ENCODE measurements around the gene GPR108.

Gene GPR108

GRCh38 chr19:6740589-6741343 is 3.4 kb upstream of the GPR108 start:
- H3K9me3 ChIP-seq (ENCODE audit: insufficient read depth, low read depth, low read length): no peaks in the 10 kb centered on the region
- peaks cover 39% of the 10 kb centered on the region for H3K36me3 ChIP-seq (ENCODE audit: insufficient read depth, low read depth, low read length)
- peaks cover 20% of the 10 kb centered on the region for H3K4me1 ChIP-seq (ENCODE audit: insufficient read depth, low read length)
- H3K4me3 ChIP-seq (ENCODE audit: low read length): peak overlapping the region; percentile 88
- H3K9ac ChIP-seq (ENCODE audit: low read depth, low read length): peak overlapping the region; percentile 81; the same call in 1 of the 2 replicates
- H3K27me3 ChIP-seq (ENCODE audit: insufficient read depth, low read length): no peaks in the 10 kb centered on the region
- peak overlapping the region; percentile 61 for H3K27ac ChIP-seq (ENCODE audit: low read length)

GRCh38 chr19:6739883-6740588 is 2.7 kb upstream of the GPR108 start:
- Histone ChIP-seq H3K4me1 (ENCODE audit: insufficient read depth, low read length) (peaks cover 24% of the 10 kb centered on the region), H3K9me3 (ENCODE audit: insufficient read depth, low read depth, low read length) (no peaks in the 10 kb centered on the region), H3K27ac (ENCODE audit: low read length) (peak overlapping the region; percentile 61), H3K9ac (ENCODE audit: low read depth, low read length) (peak overlapping the region; percentile 81), H3K27me3 (ENCODE audit: insufficient read depth, low read length) (no peaks in the 10 kb centered on the region), H3K4me3 (ENCODE audit: low read length) (peak overlapping the region; percentile 88), H3K36me3 (ENCODE audit: insufficient read depth, low read depth, low read length) (peaks cover 31% of the 10 kb centered on the region)

GRCh38 chr19:6739390-6739882 is 2.1 kb upstream of the GPR108 start, which contains the start of gene TRIP10:
TSS of gene TRIP10 (plus strand) at chr19:6739680. CDS start at chr19:6739762, 82 bp downstream.
- Histone ChIP-seq H3K36me3 (ENCODE audit: insufficient read depth, low read depth, low read length) (peaks cover 25% of the 10 kb centered on the region), H3K27me3 (ENCODE audit: insufficient read depth, low read length) (no peaks in the 10 kb centered on the region), H3K9me3 (ENCODE audit: insufficient read depth, low read depth, low read length) (no peaks in the 10 kb centered on the region), H3K27ac (ENCODE audit: low read length) (peak within 1 kb of the TSS; percentile 80), H3K4me3 (ENCODE audit: low read length) (peak within 1 kb of the TSS; percentile 88), H3K9ac (ENCODE audit: low read depth, low read length) (peak within 1 kb of the TSS; percentile 81), H3K4me1 (ENCODE audit: insufficient read depth, low read length) (peaks cover 24% of the 10 kb centered on the region)

- H3K4me3 ChIP-seq (ENCODE audit: low read length): peak overlapping the region; percentile 63
- H3K27ac ChIP-seq (ENCODE audit: low read length): peak overlapping the region; percentile 80
- peaks cover 20% of the 10 kb centered on the region for H3K4me1 ChIP-seq (ENCODE audit: insufficient read depth, low read length)
- no peaks in the 10 kb centered on the region for H3K27me3 ChIP-seq (ENCODE audit: insufficient read depth, low read length)
- no peaks in the 10 kb centered on the region for H3K9me3 ChIP-seq (ENCODE audit: insufficient read depth, low read depth, low read length)
- H3K9ac ChIP-seq (ENCODE audit: low read depth, low read length): peak overlapping the region; percentile 60; the same call in 1 of the 2 replicates
- peaks cover 20% of the 10 kb centered on the region for H3K36me3 ChIP-seq (ENCODE audit: insufficient read depth, low read depth, low read length)
Observed at GRCh38 chr19:6738787-6739389, 1.5 kb upstream of the GPR108 start.

- Histone ChIP-seq H3K27ac (ENCODE audit: low read length) (peak overlapping the region; percentile 80), H3K27me3 (ENCODE audit: insufficient read depth, low read length) (no peaks in the 10 kb centered on the region), H3K36me3 (ENCODE audit: insufficient read depth, low read depth, low read length) (peaks cover 16% of the 10 kb centered on the region), H3K4me1 (ENCODE audit: insufficient read depth, low read length) (peaks cover 22% of the 10 kb centered on the region), H3K9me3 (ENCODE audit: insufficient read depth, low read depth, low read length) (no peaks in the 10 kb centered on the region), H3K4me3 (ENCODE audit: low read length) (peak overlapping the region; percentile 63; the same call in 1 of the 2 replicates), H3K9ac (ENCODE audit: low read depth, low read length) (peak overlapping the region; percentile 60; the same call in 1 of the 2 replicates)
Observed at GRCh38 chr19:6737873-6738786, 750 bp upstream of the GPR108 start.

GRCh38 chr19:6736917-6737283 is 480 bp downstream of the GPR108 start:
- Histone ChIP-seq H3K4me3 (ENCODE audit: low read length) (peak overlapping the region; percentile 87), H3K27ac (ENCODE audit: low read length) (peak overlapping the region; percentile 11), H3K27me3 (ENCODE audit: insufficient read depth, low read length) (no peaks in the 10 kb centered on the region), H3K9me3 (ENCODE audit: insufficient read depth, low read depth, low read length) (no peaks in the 10 kb centered on the region), H3K9ac (ENCODE audit: low read depth, low read length) (peak overlapping the region; percentile 80; the same call in 1 of the 2 replicates), H3K36me3 (ENCODE audit: insufficient read depth, low read depth, low read length) (peaks cover 10% of the 10 kb centered on the region; the same call in 1 of the 2 replicates), H3K4me1 (ENCODE audit: insufficient read depth, low read length) (peaks cover 17% of the 10 kb centered on the region)

GRCh38 chr19:6736169-6736916 is 1.0 kb downstream of the GPR108 start:
- H3K36me3 ChIP-seq (ENCODE audit: insufficient read depth, low read depth, low read length): peaks cover 6% of the 10 kb centered on the region; the same call in 1 of the 2 replicates
- H3K4me1 ChIP-seq (ENCODE audit: insufficient read depth, low read length): peaks cover 17% of the 10 kb centered on the region
- peak overlapping the region; percentile 80; the same call in 1 of the 2 replicates for H3K9ac ChIP-seq (ENCODE audit: low read depth, low read length)
- no peaks in the 10 kb centered on the region for H3K27me3 ChIP-seq (ENCODE audit: insufficient read depth, low read length)
- H3K4me3 ChIP-seq (ENCODE audit: low read length): peak overlapping the region; percentile 87
- peak overlapping the region; percentile 11 for H3K27ac ChIP-seq (ENCODE audit: low read length)
- H3K9me3 ChIP-seq (ENCODE audit: insufficient read depth, low read depth, low read length): no peaks in the 10 kb centered on the region

- H3K36me3 ChIP-seq (ENCODE audit: insufficient read depth, low read depth, low read length): 0 out of 2 replicates have a peak, but pooled peaks cover 4% of the 10 kb centered on the region
- H3K9ac ChIP-seq (ENCODE audit: low read depth, low read length): peak overlapping the region; percentile 80; the same call in 1 of the 2 replicates
- no peaks in the 10 kb centered on the region for H3K27me3 ChIP-seq (ENCODE audit: insufficient read depth, low read length)
- H3K4me1 ChIP-seq (ENCODE audit: insufficient read depth, low read length): peaks cover 17% of the 10 kb centered on the region
- peak overlapping the region; percentile 87 for H3K4me3 ChIP-seq (ENCODE audit: low read length)
- H3K9me3 ChIP-seq (ENCODE audit: insufficient read depth, low read depth, low read length): no peaks in the 10 kb centered on the region
- no peak overlapping the region for H3K27ac ChIP-seq (ENCODE audit: low read length)
Observed at GRCh38 chr19:6735181-6735911, 2.0 kb downstream of the GPR108 start.

- Histone ChIP-seq H3K36me3 (ENCODE audit: insufficient read depth, low read depth, low read length) (0 out of 2 replicates have a peak, but pooled peaks cover 4% of the 10 kb centered on the region), H3K9ac (ENCODE audit: low read depth, low read length) (no peak overlapping the region), H3K9me3 (ENCODE audit: insufficient read depth, low read depth, low read length) (no peaks in the 10 kb centered on the region), H3K27me3 (ENCODE audit: insufficient read depth, low read length) (no peaks in the 10 kb centered on the region), H3K27ac (ENCODE audit: low read length) (no peak overlapping the region), H3K4me1 (ENCODE audit: insufficient read depth, low read length) (peaks cover 16% of the 10 kb centered on the region), H3K4me3 (ENCODE audit: low read length) (no peak overlapping the region)
Observed at GRCh38 chr19:6734096-6734696, 3.2 kb downstream of the GPR108 start.
